Aorta (tissue), 5 donors: ENCODE results near the gene IL1R1. TPM values are rescaled to one million over a fixed set of nuclear protein-coding genes. Genes with fewer than 3 reads are reported as not detected.
"Not testable (repeated sequence)": the region's sequence is repeated elsewhere in the genome, so short reads cannot be mapped to it uniquely, and the experiment has no call there.

ENCODE experiments used
- ATAC-seq: fragments of 200-7000 bp; cut with Tn5 transposase; one replicate; pipeline ENCODE4 v1.9.1; 2022; ENCODE audit warnings: moderate library complexity; ENCODE audit not compliant: low FRiP score
- DNase-seq, 2 donors: peaks; one replicate each; pipeline ENCODE4 v3.0.0-alpha.2; 2020
- H3K27ac ChIP-seq, 2 donors: one replicate each; pipeline ENCODE4 v1.5.1; 2013; ENCODE audit warnings: low read length in 2 of 2, mild to moderate bottlenecking in 2 of 2, moderate library complexity in 2 of 2, control low read depth in 1 of 2, inconsistent platforms in 1 of 2, low read depth in 1 of 2
- H3K27me3 ChIP-seq, 2 donors: one replicate each; pipeline ENCODE4 v1.6.1; 2013; ENCODE audit warnings: control low read depth in 1 of 2, low read length in 1 of 2, mild to moderate bottlenecking in 1 of 2, moderate library complexity in 1 of 2; ENCODE audit not compliant: insufficient read depth in 2 of 2, control insufficient read depth in 1 of 2
- H3K36me3 ChIP-seq, 2 donors: one replicate each; pipeline ENCODE4 v1.6.1; 2013; ENCODE audit warnings: control low read depth in 1 of 2, low read length in 1 of 2, mild to moderate bottlenecking in 1 of 2; ENCODE audit not compliant: insufficient read depth in 2 of 2, control insufficient read depth in 1 of 2
- H3K4me1 ChIP-seq, 2 donors: one replicate each; pipeline ENCODE4 v1.6.1; 2013; ENCODE audit warnings: low read length in 2 of 2, control low read depth in 1 of 2, mild to moderate bottlenecking in 1 of 2, moderate library complexity in 1 of 2; ENCODE audit not compliant: insufficient read depth in 2 of 2, control insufficient read depth in 1 of 2
- H3K4me3 ChIP-seq, 2 donors: one replicate each; pipeline ENCODE4 v1.5.1; 2013; ENCODE audit warnings: low read length in 2 of 2, control low read depth in 1 of 2, mild to moderate bottlenecking in 1 of 2
- H3K9me3 ChIP-seq: one replicate; pipeline ENCODE4 v1.6.1; 2013; ENCODE audit warnings: mild to moderate bottlenecking, low read length; ENCODE audit not compliant: control insufficient read depth
- WGBS, 2 donors: extraction: QIAGEN DNeasy Blood & Tissue Kit; methylation state at CpG; one replicate each; pipeline ENCODE4 v1.1.7; 2013; 5-methylcytosine and 5-hydroxymethylcytosine counted together
- intact Hi-C, 2 donors: fragments of 100-400 bp; cut with DNase I; formaldehyde crosslinking; loops; one replicate each; pipeline versions ENCODE4 v1.14.2 to v1.15.0; 2022
- polyA plus RNA-seq, 2 donors: library from polyadenylated mRNA; stranded (reverse); fragments of 200-250 nt; gene quantifications; one replicate each; pipeline ENCODE4 v1.2.3, GENCODE V29; 2013
- total RNA-seq, 2 donors: library from RNA; stranded (reverse); fragmentation: NEBNext Ultra II Directional; extraction: Animal tissue kit (Norgen Biotek cat#: 25700); gene quantifications; one replicate each; pipeline ENCODE4 v1.2.1, GENCODE V29; 2021
- donor health status: healthy with polysubstance abuse.
- donor health status: Bipolar disorder and iron deficiency.
- donor health status: DM: no; HTN: no; CAD: no.
- donor health status: DM: no; HTN: no; CAD: no.
- donor health status: DM: yes; HTN: yes; CAD: no.

IL1R1 gene
- total and polyA plus RNA-seq, 4 donors: 47.0 to 155 (median 92.3) TPM

DNA sequence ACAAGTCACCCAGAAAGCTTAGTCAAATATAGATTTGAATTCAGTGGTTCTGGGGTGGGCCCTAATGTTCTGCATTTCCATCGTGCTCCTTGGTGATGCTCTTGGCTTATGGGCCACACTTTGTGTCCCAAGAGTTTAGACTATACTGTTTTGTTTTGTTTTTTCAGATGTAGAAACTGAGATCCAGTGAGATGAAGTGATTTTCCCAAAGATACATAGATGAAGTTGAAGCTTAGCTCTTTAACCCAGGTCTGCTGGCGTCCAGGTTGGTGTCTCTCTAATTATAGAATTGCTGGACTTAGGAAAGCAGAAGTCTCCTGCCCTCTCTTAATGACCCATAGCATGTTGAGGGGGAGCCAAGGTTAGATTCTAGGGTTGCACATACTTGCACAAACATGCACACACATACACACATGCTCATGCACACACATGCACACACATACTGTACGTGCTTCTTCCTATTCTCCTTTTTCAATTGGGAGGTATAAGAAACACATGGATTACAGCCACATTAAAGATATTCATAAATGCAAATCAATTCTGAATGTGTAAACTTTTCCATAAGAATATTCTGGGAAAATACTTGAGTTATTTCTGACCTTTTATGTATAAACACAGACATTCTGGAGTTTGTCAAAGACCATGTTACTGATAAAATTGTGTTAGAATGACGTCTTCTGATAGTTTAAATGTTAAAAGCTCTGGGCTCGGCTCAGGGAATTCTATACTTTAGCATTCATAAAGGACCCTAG, 41.3 kb upstream of the IL1R1 start:
- no peak overlapping the region for H3K27ac ChIP-seq

GRCh38 chr2:102101849-102102635, 40.5 kb upstream of the IL1R1 start:
- ATAC-seq: no peak
- Histone ChIP-seq H3K4me1 (no peaks in the 10 kb centered on the region), H3K4me3 (no peak overlapping the region), H3K27me3 (no peaks in the 10 kb centered on the region), H3K9me3 (no peaks in the 10 kb centered on the region), H3K36me3 (no peaks in the 10 kb centered on the region), H3K27ac (no peak overlapping the region)
- intact Hi-C loops: no loop called here
- DNase-seq: no peak
- 44 to 69% methylated on average over 4 of the region's 4 CpGs for WGBS, 2 donors

More for the DNA sequence above, 41.3 kb upstream of the IL1R1 start:
- no peaks in the 10 kb centered on the region for H3K27me3 ChIP-seq
- no peaks in the 10 kb centered on the region for H3K4me1 ChIP-seq
- no peaks in the 10 kb centered on the region for H3K9me3 ChIP-seq
- no peak overlapping the region for H3K4me3 ChIP-seq
- DNase-seq: no peak
- intact Hi-C loops: no loop called here
- 40 to 61% methylated on average over 5 of the region's 5 CpGs for WGBS, 2 donors
- no peak for ATAC-seq
- H3K36me3 ChIP-seq: no peaks in the 10 kb centered on the region

GRCh38 chr2:102102636-102102948, 40.0 kb upstream of the IL1R1 start:
- H3K36me3 ChIP-seq, H3K27ac ChIP-seq, ATAC-seq, H3K4me1 ChIP-seq, H3K27me3 ChIP-seq, intact Hi-C loops, DNase-seq, H3K9me3 ChIP-seq, H3K4me3 ChIP-seq: not testable (repeated sequence)
- whole genome bisulfite sequencing, 2 donors: 65 to 67% methylated on average over 3 of the region's 3 CpGs

DNA sequence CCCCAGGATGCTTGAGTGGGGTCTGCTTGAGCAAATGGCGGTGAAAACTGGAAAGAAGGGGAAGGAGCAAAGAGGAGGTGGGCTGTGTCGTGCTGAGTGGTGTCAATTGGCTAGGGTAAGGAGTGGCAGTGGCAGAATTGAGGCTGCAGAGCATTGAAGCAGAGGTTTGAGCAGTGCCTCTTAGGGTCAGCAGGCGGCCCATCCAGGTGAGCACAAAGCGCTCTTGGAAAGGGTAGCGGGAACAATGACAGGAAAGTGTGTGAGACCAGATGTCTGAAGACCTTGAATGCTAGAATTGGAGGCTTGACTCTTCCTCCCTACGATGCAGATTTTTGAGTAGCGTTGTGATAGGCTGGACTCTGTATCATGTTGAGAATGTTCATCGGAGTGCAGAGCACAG, 39.3 kb upstream of the IL1R1 start:
- WGBS, 2 donors: 93 to 98% methylated on average over 8 of the region's 8 CpGs
- no peaks in the 10 kb centered on the region for H3K4me1 ChIP-seq
- no peak overlapping the region for H3K27ac ChIP-seq
- H3K36me3 ChIP-seq: no peaks in the 10 kb centered on the region
- H3K4me3 ChIP-seq: no peak overlapping the region
- ATAC-seq (no peak), DNase-seq (no peak)
- no peaks in the 10 kb centered on the region for H3K9me3 ChIP-seq
- intact Hi-C loops: no loop called here
- no peaks in the 10 kb centered on the region for H3K27me3 ChIP-seq

- no peaks in the 10 kb centered on the region for H3K27me3 ChIP-seq
- H3K4me3 ChIP-seq: peak overlapping the region; percentile 51 to 72
- no peaks in the 10 kb centered on the region for H3K9me3 ChIP-seq
- 0 to 2% methylated on average over 15 of the region's 15 CpGs for WGBS, 2 donors
- DNase-seq (peak; percentile 88 to 89), ATAC-seq (peak; percentile 83)
- H3K36me3 ChIP-seq: no peaks in the 10 kb centered on the region
- peak overlapping the region in 1 of 2 donors; percentile 83 for H3K27ac ChIP-seq
- H3K4me1 ChIP-seq: no peaks in the 10 kb centered on the region
- intact Hi-C loops: no loop called here
Measured at GRCh38 chr2:102103992-102104871, 38.3 kb upstream of the IL1R1 start.

GRCh38 chr2:102106133-102106556, 36.4 kb upstream of the IL1R1 start:
- no peaks in the 10 kb centered on the region for H3K9me3 ChIP-seq
- H3K27ac ChIP-seq: no peak overlapping the region
- DNase-seq (no peak), ATAC-seq (no peak)
- H3K4me1 ChIP-seq: no peaks in the 10 kb centered on the region
- no peak overlapping the region for H3K4me3 ChIP-seq
- WGBS, 2 donors: 18 to 42% methylated on average over 5 of the region's 5 CpGs
- intact Hi-C loops: no loop called here
- peaks cover 0 to 2% of the 10 kb centered on the region in 2 donors for H3K36me3 ChIP-seq
- no peaks in the 10 kb centered on the region for H3K27me3 ChIP-seq

- H3K27me3 ChIP-seq, H3K27ac ChIP-seq, DNase-seq, intact Hi-C loops, ATAC-seq, H3K36me3 ChIP-seq, H3K4me3 ChIP-seq, H3K4me1 ChIP-seq, H3K9me3 ChIP-seq: not testable (repeated sequence)
- WGBS, 2 donors: 81 to 84% methylated on average over 6 of the region's 6 CpGs
Measured at GRCh38 chr2:102106813-102107740, 35.5 kb upstream of the IL1R1 start.

DNA sequence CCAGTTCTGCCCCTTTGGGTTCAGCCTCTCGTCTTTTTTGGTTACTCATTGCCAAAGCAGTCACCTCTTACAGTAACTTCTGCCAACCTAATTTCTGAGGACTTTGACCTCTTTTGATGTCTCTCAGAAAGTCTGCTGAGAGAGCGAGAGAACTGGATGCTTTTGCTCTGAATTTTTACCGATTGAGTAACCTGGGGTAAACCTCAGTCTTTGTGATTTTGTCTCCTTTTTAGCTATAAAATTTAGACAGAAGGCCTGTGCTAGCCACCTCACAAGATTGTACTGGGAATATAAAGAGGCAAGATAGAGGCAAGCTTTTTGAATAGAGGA, 34.8 kb upstream of the IL1R1 start:
- H3K27ac ChIP-seq: no peak overlapping the region
- H3K36me3 ChIP-seq: peaks cover 0 to 2% of the 10 kb centered on the region in 2 donors
- intact Hi-C loops: no loop called here
- ATAC-seq (no peak), DNase-seq (no peak)
- no peaks in the 10 kb centered on the region for H3K9me3 ChIP-seq
- no peaks in the 10 kb centered on the region for H3K27me3 ChIP-seq
- no peak overlapping the region for H3K4me3 ChIP-seq
- no peaks in the 10 kb centered on the region for H3K4me1 ChIP-seq
- WGBS, 2 donors: 63 to 70% methylated on average over 3 of the region's 3 CpGs
